Lower leg skin (tissue), 4 donors: ENCODE results near the gene UBASH3B. TPM values are rescaled to one million over a fixed set of nuclear protein-coding genes. Genes with fewer than 3 reads are reported as not detected.
"Not testable (repeated sequence)": the region's sequence is repeated elsewhere in the genome, so short reads cannot be mapped to it uniquely, and the experiment has no call there.

ENCODE experiments used
- DNase-seq, 2 donors: peaks; one replicate each; pipeline ENCODE4 v3.0.0-alpha.2; 2019; ENCODE audit warnings: low spot score in 2 of 2
- H3K4me3 ChIP-seq: fragments of 200-600 bp; sonication (generic); 2 replicates; pipeline ENCODE4 v1.5.1; 2017; ENCODE audit warnings: mild to moderate bottlenecking, low read depth; ENCODE audit not compliant: poor library complexity, severe bottlenecking
- CTCF ChIP-seq, 3 donors: fragments of 450-650 bp; IDR thresholded peaks; one replicate each; pipeline ENCODE4 v1.5.1; 2016; ENCODE audit warnings: antibody characterized with exemption in 3 of 3, mild to moderate bottlenecking in 3 of 3, moderate library complexity in 2 of 3
- POLR2A ChIP-seq, 2 donors: fragments of 450-650 bp; IDR thresholded peaks; one replicate each; pipeline ENCODE4 v1.6.1; 2016 to 2017; ENCODE audit warnings: antibody characterized with exemption in 2 of 2, mild to moderate bottlenecking in 1 of 2, moderate library complexity in 1 of 2
- WGBS, 2 donors: methylation state at CpG; one replicate each; pipeline ENCODE4 v1.1.5; 2018; 5-methylcytosine and 5-hydroxymethylcytosine counted together
- intact Hi-C: fragments of 100-400 bp; cut with DNase I; formaldehyde crosslinking; loops from one replicate; pipeline ENCODE4 v1.15.0; 2023; ENCODE audit warnings: low total_unique reads
- total RNA-seq, 4 donors: library from RNA; depleted of rRNA; stranded (reverse); fragments of >200 nt; gene quantifications; one replicate each; pipeline ENCODE4 v1.1.0, GENCODE V29; 2016

The UBASH3B gene
- total RNA-seq, 4 donors from 2014 or later = 14.2 to 58.4 (median 35.6) TPM

GRCh38 chr11:122724520-122724919 lies 69.0 kb downstream of the UBASH3B start:
- WGBS, 2 donors = 66 to 73% methylated on average over 6 of the region's 6 CpGs
- DNase-seq = no peak
- TF ChIP-seq CTCF (IDR thresholded peaks at IDR 0.05) = no peak
- no peak for TF ChIP-seq POLR2A (IDR thresholded peaks at IDR 0.05)
- H3K4me3 ChIP-seq = no peak overlapping the region
- intact Hi-C loops = no loop called here

GRCh38 chr11:122726028-122726427 lies 70.5 kb downstream of the UBASH3B start:
- TF ChIP-seq POLR2A (IDR thresholded peaks at IDR 0.05) (no peak), CTCF (IDR thresholded peaks at IDR 0.05) (no peak)
- no peak for DNase-seq
- no peak overlapping the region for H3K4me3 ChIP-seq
- intact Hi-C loops = no loop called here
- WGBS, 2 donors = 95 to 96% methylated on average over 9 of the region's 9 CpGs

GRCh38 chr11:122727101-122727929 lies 71.8 kb downstream of the UBASH3B start:
- intact Hi-C loops = no loop called here
- 50 to 61% methylated on average over 21 of the region's 21 CpGs for WGBS, 2 donors
- TF ChIP-seq CTCF (IDR thresholded peaks at IDR 0.05) (no peak), POLR2A (IDR thresholded peaks at IDR 0.05) (no peak)
- DNase-seq = no peak
- no peak overlapping the region for H3K4me3 ChIP-seq

- no peak for DNase-seq
- no peak overlapping the region for H3K4me3 ChIP-seq
- 91 to 93% methylated on average over 2 of the region's 2 CpGs for WGBS, 2 donors
- TF ChIP-seq CTCF (IDR thresholded peaks at IDR 0.05) = no peak
- no peak for TF ChIP-seq POLR2A (IDR thresholded peaks at IDR 0.05)
- intact Hi-C loops = no loop called here
Measured at GRCh38 chr11:122728561-122728960, 73.0 kb downstream of the UBASH3B start.

- intact Hi-C loops = no loop called here
- 88 to 90% methylated on average over 4 of the region's 4 CpGs for WGBS, 2 donors
- DNase-seq = no peak
- TF ChIP-seq POLR2A (IDR thresholded peaks at IDR 0.05) (no peak), CTCF (IDR thresholded peaks at IDR 0.05) (no peak)
- H3K4me3 ChIP-seq = no peak overlapping the region
Measured at GRCh38 chr11:122729139-122729538, 73.6 kb downstream of the UBASH3B start.

- intact Hi-C loops, H3K4me3 ChIP-seq, DNase-seq: not testable (repeated sequence)
- 95 to 98% methylated on average over 8 of the region's 8 CpGs for WGBS, 2 donors
Measured at GRCh38 chr11:122730694-122731093, 75.2 kb downstream of the UBASH3B start.
